HFFc6 (cell line): Measurements from ENCODE around the gene OSBPL7. TPM values are rescaled to one million over a fixed set of nuclear protein-coding genes. Genes with fewer than 3 reads are reported as not detected.

ENCODE experiments used
- DNase-seq: peaks from one replicate; pipeline ENCODE4 v3.0.0-alpha.2; 2018
- H3K27ac Mint-ChIP-seq: 2 replicates; pipeline ENCODE4 v1.8.0; 2020; ENCODE audit warnings: mild to moderate bottlenecking, mixed read lengths
- H3K27me3 Mint-ChIP-seq: 2 replicates; pipeline ENCODE4 v1.8.0; 2021; ENCODE audit warnings: mild to moderate bottlenecking, moderate library complexity, mixed read lengths; ENCODE audit not compliant: insufficient read depth
- H3K36me3 Mint-ChIP-seq: 2 replicates; pipeline ENCODE4 v1.8.0; 2021; ENCODE audit warnings: low read depth, mixed read lengths
- H3K4me1 Mint-ChIP-seq: 2 replicates; pipeline ENCODE4 v1.8.0; 2020; ENCODE audit warnings: low read depth, mixed read lengths
- H3K4me3 Mint-ChIP-seq: 2 replicates; pipeline ENCODE4 v1.8.0; 2020; ENCODE audit warnings: mild to moderate bottlenecking, moderate library complexity, mixed read lengths
- H3K9me3 Mint-ChIP-seq: 2 replicates; pipeline ENCODE4 v1.8.0; 2020; ENCODE audit warnings: mild to moderate bottlenecking, mixed read lengths
- total RNA-seq, 6 experiments: library from RNA; stranded (reverse); fragmentation: NEBNext Ultra II Directional; extraction: Animal tissue kit (Norgen Biotek cat#: 25700); gene quantifications; 2 replicates in 1 of 6; 3 replicates in 5 of 6; pipeline ENCODE4 v1.2.3, GENCODE V29; 2021
- TF ChIP-seq, protein P1 (sequence below): fragments of 200-600 bp; sonication (generic); IDR thresholded peaks from 2 replicates; pipeline ENCODE4 v1.5.0; 2021; ENCODE audit warnings: antibody characterized with exemption, mild to moderate bottlenecking

OSBPL7 gene
- total RNA-seq, 6 experiments from 2014 or later, result 7.0 to 10.7 (median 9.2) TPM

DNA sequence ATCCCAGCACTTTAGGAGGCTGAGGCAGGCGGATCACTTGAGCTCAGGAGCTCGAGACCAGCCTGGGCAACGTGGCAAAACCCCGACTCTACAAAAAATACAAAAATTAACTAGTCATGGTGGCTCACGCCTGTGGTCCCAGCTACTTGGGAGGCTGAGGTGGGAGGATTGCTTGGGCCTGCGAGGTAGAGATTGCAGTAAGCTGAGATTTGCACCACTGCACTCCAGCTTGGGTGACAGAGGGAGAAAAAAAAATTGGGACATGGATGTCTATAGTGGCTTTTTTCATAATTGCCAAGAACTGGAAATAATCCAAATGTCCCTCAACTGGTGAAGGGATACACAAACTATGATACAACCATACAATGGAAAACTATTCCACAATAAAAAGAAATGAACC is 28.6 kb downstream of the OSBPL7 start:
- Mint-ChIP-seq H3K27me3 (peaks cover 51% of the 10 kb centered on the region), H3K9me3 (no peaks in the 10 kb centered on the region), H3K27ac (no peak overlapping the region), H3K4me3 (no peak overlapping the region), H3K36me3 (no peaks in the 10 kb centered on the region), H3K4me1 (peaks cover 4% of the 10 kb centered on the region; the same call in 1 of the 2 replicates)
- DNase-seq, result no peak
- TF ChIP-seq, protein P1, sequence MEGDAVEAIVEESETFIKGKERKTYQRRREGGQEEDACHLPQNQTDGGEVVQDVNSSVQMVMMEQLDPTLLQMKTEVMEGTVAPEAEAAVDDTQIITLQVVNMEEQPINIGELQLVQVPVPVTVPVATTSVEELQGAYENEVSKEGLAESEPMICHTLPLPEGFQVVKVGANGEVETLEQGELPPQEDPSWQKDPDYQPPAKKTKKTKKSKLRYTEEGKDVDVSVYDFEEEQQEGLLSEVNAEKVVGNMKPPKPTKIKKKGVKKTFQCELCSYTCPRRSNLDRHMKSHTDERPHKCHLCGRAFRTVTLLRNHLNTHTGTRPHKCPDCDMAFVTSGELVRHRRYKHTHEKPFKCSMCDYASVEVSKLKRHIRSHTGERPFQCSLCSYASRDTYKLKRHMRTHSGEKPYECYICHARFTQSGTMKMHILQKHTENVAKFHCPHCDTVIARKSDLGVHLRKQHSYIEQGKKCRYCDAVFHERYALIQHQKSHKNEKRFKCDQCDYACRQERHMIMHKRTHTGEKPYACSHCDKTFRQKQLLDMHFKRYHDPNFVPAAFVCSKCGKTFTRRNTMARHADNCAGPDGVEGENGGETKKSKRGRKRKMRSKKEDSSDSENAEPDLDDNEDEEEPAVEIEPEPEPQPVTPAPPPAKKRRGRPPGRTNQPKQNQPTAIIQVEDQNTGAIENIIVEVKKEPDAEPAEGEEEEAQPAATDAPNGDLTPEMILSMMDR, result no peak

DNA sequence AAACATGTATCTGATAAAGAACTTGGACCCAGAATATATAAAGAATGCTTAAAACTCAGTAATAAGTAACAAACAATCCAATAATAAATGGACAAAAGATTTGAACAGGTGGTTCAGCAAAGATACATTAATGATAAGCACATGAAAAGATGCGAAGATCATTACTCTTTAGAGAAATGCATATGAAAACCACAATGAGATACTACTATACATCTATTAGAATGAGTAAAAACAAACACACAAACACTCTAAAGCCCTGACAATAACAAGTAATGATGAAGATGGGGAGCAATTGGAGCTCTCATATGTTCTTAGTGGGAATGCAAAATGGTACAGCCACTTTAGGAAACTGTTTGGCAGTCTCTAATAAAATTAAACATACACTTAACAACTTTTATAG is 29.1 kb downstream of the OSBPL7 start:
- Mint-ChIP-seq H3K9me3 (no peaks in the 10 kb centered on the region), H3K4me1 (peaks cover 4% of the 10 kb centered on the region; the same call in 1 of the 2 replicates), H3K4me3 (no peak overlapping the region), H3K27ac (no peak overlapping the region), H3K27me3 (peaks cover 55% of the 10 kb centered on the region), H3K36me3 (no peaks in the 10 kb centered on the region)
- TF ChIP-seq, protein P1, result no peak
- no peak for DNase-seq

DNA sequence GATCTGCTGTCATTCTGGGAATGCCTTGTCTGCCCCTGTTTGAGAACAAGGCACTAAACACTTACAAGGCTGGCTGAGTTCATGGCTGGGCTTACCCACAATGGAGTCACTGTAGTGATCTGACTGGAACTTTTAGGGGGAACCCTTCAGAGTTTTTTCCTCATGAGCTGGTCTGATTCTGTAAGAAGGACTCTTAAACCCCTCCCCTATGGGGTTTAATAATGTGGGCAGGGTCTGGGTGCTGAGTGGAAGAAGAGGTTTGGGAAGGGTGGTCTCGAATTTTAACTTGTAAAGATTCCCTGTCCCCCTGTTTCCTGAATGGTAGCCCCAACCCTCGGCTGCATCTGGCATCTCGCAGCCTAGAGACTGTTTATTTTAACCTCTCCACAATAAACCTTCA is 30.6 kb downstream of the OSBPL7 start:
- no peak overlapping the region for H3K4me3 Mint-ChIP-seq
- TF ChIP-seq, protein P1, result no peak
- H3K9me3 Mint-ChIP-seq, result no peaks in the 10 kb centered on the region
- H3K27me3 Mint-ChIP-seq, result peaks cover 53% of the 10 kb centered on the region
- DNase-seq, result no peak
- H3K4me1 Mint-ChIP-seq, result peaks cover 4% of the 10 kb centered on the region; the same call in 1 of the 2 replicates
- H3K27ac Mint-ChIP-seq, result no peak overlapping the region
- no peaks in the 10 kb centered on the region for H3K36me3 Mint-ChIP-seq

DNA sequence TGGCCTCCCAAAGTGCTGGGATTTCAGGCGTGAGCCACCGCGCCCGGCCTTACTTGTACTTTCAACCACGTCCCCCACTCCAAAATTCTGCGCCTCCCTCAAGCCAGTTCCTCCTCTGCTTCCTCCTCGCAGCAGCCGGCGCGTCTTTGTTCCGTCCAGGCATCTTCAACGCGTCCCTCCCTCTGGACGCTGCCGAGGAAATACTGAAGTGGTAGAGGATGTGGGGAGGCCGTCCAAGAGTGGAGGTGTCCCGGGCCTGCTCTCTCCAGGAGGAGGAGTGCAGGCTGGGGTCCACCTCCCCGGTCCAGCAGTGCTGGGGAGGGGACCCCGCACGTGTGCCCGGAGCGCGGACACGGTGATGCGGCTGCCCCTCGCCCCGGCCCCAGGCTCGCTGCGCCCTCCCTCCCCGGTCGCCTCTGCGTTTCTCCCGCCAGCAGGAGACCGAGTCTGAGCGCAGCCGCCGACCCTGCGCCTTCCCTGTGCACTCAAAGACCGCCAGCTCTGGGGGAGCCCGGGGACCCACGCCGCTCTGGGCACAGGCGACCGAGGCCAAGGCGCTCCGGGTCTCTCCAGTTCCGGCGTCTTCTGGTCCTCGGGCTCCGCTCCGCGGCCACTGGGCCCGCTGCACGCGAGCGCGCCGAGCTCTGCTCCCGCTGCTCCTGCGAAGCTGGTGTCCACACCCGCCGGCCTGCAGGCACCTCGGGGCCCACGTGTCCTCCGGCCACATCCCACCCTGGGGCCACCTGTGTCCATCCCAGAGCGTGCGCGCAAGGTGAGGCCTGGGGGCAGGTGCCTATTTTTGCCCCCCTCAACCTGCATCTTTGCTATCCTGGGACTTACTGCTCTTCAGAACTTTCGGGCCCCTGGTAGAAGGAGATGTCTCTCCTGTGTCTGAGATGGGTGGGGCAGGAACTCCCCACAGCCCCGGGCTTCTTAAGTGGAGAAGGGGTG is 31.7 kb downstream of the OSBPL7 start:
- H3K4me1 Mint-ChIP-seq, result peaks cover 4% of the 10 kb centered on the region; the same call in 1 of the 2 replicates
- DNase-seq, result peak; percentile 19
- no peaks in the 10 kb centered on the region for H3K9me3 Mint-ChIP-seq
- peaks cover 50% of the 10 kb centered on the region for H3K27me3 Mint-ChIP-seq
- no peak overlapping the region for H3K27ac Mint-ChIP-seq
- peak overlapping the region; percentile 59 for H3K4me3 Mint-ChIP-seq
- no peaks in the 10 kb centered on the region for H3K36me3 Mint-ChIP-seq
- TF ChIP-seq, protein P1, result peak; percentile 67

DNA sequence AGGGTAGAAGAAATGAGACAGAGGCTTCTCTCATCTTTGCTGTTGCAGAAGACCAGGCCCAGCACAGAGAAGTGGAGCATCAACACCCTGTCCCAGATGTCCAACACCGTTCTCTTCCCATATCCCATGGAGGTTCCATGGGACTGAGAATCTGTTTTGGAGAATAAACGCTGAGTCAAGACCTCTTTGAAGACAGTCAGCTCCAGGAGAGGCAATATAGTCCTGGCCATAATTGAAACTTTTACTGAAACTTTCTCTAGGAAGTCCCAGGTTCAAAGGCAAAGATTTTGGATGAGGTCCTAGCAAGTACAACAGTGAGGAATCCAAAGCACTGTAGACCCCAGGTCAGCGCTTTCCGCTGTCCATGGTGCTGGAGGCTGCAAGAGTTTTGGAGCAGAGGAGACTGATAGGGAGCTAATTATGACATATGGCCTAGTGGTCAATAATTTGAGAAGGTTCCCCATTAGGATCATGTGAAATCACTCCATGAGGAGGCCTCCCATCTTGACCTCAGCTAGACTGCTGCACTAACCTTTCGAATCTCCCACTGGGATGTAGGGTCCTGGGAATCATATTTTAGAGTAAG is 36.0 kb downstream of the OSBPL7 start:
- no peak overlapping the region for H3K27ac Mint-ChIP-seq
- TF ChIP-seq, protein P1, result no peak
- peaks cover 2% of the 10 kb centered on the region; the same call in 1 of the 2 replicates for H3K4me1 Mint-ChIP-seq
- H3K4me3 Mint-ChIP-seq, result no peak overlapping the region
- H3K9me3 Mint-ChIP-seq, result no peaks in the 10 kb centered on the region
- H3K27me3 Mint-ChIP-seq, result peaks cover 49% of the 10 kb centered on the region
- no peak for DNase-seq
- H3K36me3 Mint-ChIP-seq, result no peaks in the 10 kb centered on the region
